GM19438 (cell line): ENCODE measurements around the gene MEX3A.

ENCODE experiments used
- ATAC-seq: cut with Tn5 transposase; IDR thresholded peaks from one replicate; pipeline ENCODE4 v1.9.1; 2021; ENCODE audit warnings: low read depth; ENCODE audit not compliant: unreplicated experiment

MEX3A gene

GRCh38 chr1:156104065-156104810 is 22.0 kb upstream of the MEX3A start:
- ATAC-seq = no peak

- no peak for ATAC-seq
These were observed 21.3 kb upstream of the MEX3A start for GRCh38 chr1:156103521-156103947.

GRCh38 chr1:156102633-156103511 is 20.6 kb upstream of the MEX3A start:
- no peak for ATAC-seq

- no peak for ATAC-seq
These were observed 19.6 kb upstream of the MEX3A start for GRCh38 chr1:156101880-156102279.

GRCh38 chr1:156100205-156100995 is 18.1 kb upstream of the MEX3A start:
- ATAC-seq = no peak

GRCh38 chr1:156099282-156099681 is 17.0 kb upstream of the MEX3A start:
- ATAC-seq = no peak

GRCh38 chr1:156098784-156099183 is 16.5 kb upstream of the MEX3A start:
- ATAC-seq = no peak

- no peak for ATAC-seq
These were observed 15.4 kb upstream of the MEX3A start for GRCh38 chr1:156097499-156098178.

- ATAC-seq = peak; percentile 53
These were observed 14.6 kb upstream of the MEX3A start for GRCh38 chr1:156096640-156097391.

GRCh38 chr1:156095906-156096508 is 13.7 kb upstream of the MEX3A start:
- no peak for ATAC-seq

GRCh38 chr1:156091610-156092009 is 9.3 kb upstream of the MEX3A start:
- no peak for ATAC-seq

GRCh38 chr1:156090840-156091188 is 8.5 kb upstream of the MEX3A start:
- ATAC-seq = no peak

GRCh38 chr1:156090138-156090839 is 8.0 kb upstream of the MEX3A start:
- no peak for ATAC-seq

- ATAC-seq = no peak
These were observed 7.4 kb upstream of the MEX3A start for GRCh38 chr1:156089704-156090103.

GRCh38 chr1:156086256-156086662 is 4.0 kb upstream of the MEX3A start:
- no peak for ATAC-seq

GRCh38 chr1:156083800-156084790 is 1.8 kb upstream of the MEX3A start:
- ATAC-seq = no peak

GRCh38 chr1:156081917-156082308 is 352 bp downstream of the MEX3A start:
- ATAC-seq = no peak
